HepG2 (cell line): ENCODE data around the gene ZNF134. TPM values are rescaled to one million over a fixed set of nuclear protein-coding genes. Genes with fewer than 3 reads are reported as not detected.

Experiments
- ATAC-seq: fragments of 200-7000 bp; cut with Tn5 transposase; 3 replicates; pipeline ENCODE4 v1.9.1; 2020; ENCODE audit warnings: mild to moderate bottlenecking, moderate library complexity
- BruUV-seq: library from RNA; stranded (reverse); fragments of 400-500 nt; replicated peaks from 2 replicates; lab custom pipeline; 2021; lab: Mats Ljungman, UMichigan
- CTCF ChIA-PET: fragments of 300-600 bp; formaldehyde crosslinking; extraction: SDS; loops from one replicate; lab custom pipeline; 2021; ENCODE audit warnings: low total read pairs, inconsistent platforms, low intra/inter-chr PET ratio; lab: Yijun Ruan, JAX
- POLR2A ChIA-PET: fragments of 350-600 bp; sonication (Branson Sonifier 250); formaldehyde crosslinking; loops from one replicate; lab custom pipeline; 2020; ENCODE audit warnings: antibody characterized with exemption, inconsistent platforms; lab: Yijun Ruan, JAX
- DNase-seq: peaks from one replicate; pipeline ENCODE4 v3.0.0-alpha.2; 2015; ENCODE audit warnings: low spot score
- FAIRE-seq: peaks from 3 replicates; lab custom pipeline; 2011; peaks lifted over from hg19 to GRCh38; lab: Jason Lieb, UNC
- H2AFZ ChIP-seq: one replicate; pipeline ENCODE4 v1.6.1; 2011; ENCODE audit warnings: low read length, inconsistent platforms
- H3K27ac ChIP-seq: fragments of 300-600 bp; 3 replicates; pipeline ENCODE4 v1.8.0; 2011; ENCODE audit warnings: mixed run types, mild to moderate bottlenecking, mixed read lengths, low read length, inconsistent platforms; ENCODE audit not compliant: insufficient read depth; ENCODE audit errors: extremely low read length
- H3K27me3 ChIP-seq, 2 experiments: fragments of 200-600 bp in 1 of 2; 2 replicates in 1 of 2; 3 replicates in 1 of 2; pipeline versions ENCODE4 v1.6.0 to v1.8.0; 2011; ENCODE audit warnings: low read length in 2 of 2, mild to moderate bottlenecking in 2 of 2, moderate library complexity in 2 of 2, inconsistent platforms in 1 of 2; ENCODE audit not compliant: insufficient read depth in 2 of 2, control insufficient read depth in 1 of 2
- H3K36me3 ChIP-seq, 2 experiments: fragments of 200-600 bp in 1 of 2; replicated peaks in 1 of 2; 2 replicates in 1 of 2; 3 replicates in 1 of 2; pipeline versions ENCODE4 v1.5.1 to v1.8.0; 2011; ENCODE audit warnings: low read length in 2 of 2, inconsistent platforms in 1 of 2; ENCODE audit not compliant: insufficient read depth in 2 of 2, control insufficient read depth in 1 of 2
- H3K4me1 ChIP-seq: 2 replicates; pipeline ENCODE4 v1.5.1; 2012; ENCODE audit warnings: low read length, inconsistent platforms; ENCODE audit not compliant: insufficient read depth
- H3K4me2 ChIP-seq: 2 replicates; pipeline ENCODE4 v1.6.0; 2011; ENCODE audit warnings: low read depth, low read length, inconsistent platforms
- H3K4me3 ChIP-seq, 3 experiments: fragments of 200-600 bp in 1 of 3; sonication (generic), shearing (Covaris generic) in 1 of 3; replicated peaks in 1 of 3; 2 replicates each; pipeline ENCODE4 v1.5.1; 2011 to 2016; ENCODE audit warnings: low read length in 3 of 3, inconsistent platforms in 2 of 3, low read depth in 2 of 3, mild to moderate bottlenecking in 2 of 3, control low read depth in 1 of 3, mixed read lengths in 1 of 3; ENCODE audit not compliant: insufficient read depth in 1 of 3
- H3K79me2 ChIP-seq: one replicate; pipeline ENCODE4 v1.6.1; 2011; ENCODE audit warnings: low read length, inconsistent platforms; ENCODE audit not compliant: insufficient read depth
- H3K9ac ChIP-seq: 2 replicates; pipeline ENCODE4 v1.6.0; 2011; ENCODE audit warnings: mild to moderate bottlenecking, low read depth, low read length, inconsistent platforms; ENCODE audit not compliant: insufficient read depth
- H3K9me3 ChIP-seq: 2 replicates; pipeline ENCODE4 v1.5.1; 2012; ENCODE audit warnings: mild to moderate bottlenecking, low read length
- H4K20me1 ChIP-seq: 2 replicates; pipeline ENCODE4 v1.6.0; 2011; ENCODE audit warnings: inconsistent platforms, mild to moderate bottlenecking, low read length, moderate library complexity; ENCODE audit not compliant: insufficient read depth
- BCL6 ChIP-seq: IDR thresholded peaks from 2 replicates; pipeline ENCODE4 v1.6.1; 2016; ENCODE audit warnings: missing genetic modification reagents, missing compliant biosample characterization
- CREM ChIP-seq, 2 experiments: sonication (generic) in 1 of 2; formaldehyde crosslinking in 1 of 2; IDR thresholded peaks; 2 replicates each; pipeline versions ENCODE4 v1.4.0 to v1.6.1; 2016 to 2020; ENCODE audit warnings: antibody characterized with exemption in 1 of 2, mild to moderate bottlenecking in 1 of 2, missing genetic modification reagents in 1 of 2
- FOXA3 ChIP-seq: IDR thresholded peaks from 2 replicates; pipeline ENCODE4 v1.6.1; 2016; ENCODE audit warnings: missing genetic modification reagents, missing compliant biosample characterization
- GZF1 ChIP-seq: sonication (generic); formaldehyde crosslinking; IDR thresholded peaks from 2 replicates; pipeline ENCODE4 v1.5.1; 2020; ENCODE audit warnings: mild to moderate bottlenecking, missing genetic modification reagents
- IRX3 ChIP-seq: sonication (generic); formaldehyde crosslinking; IDR thresholded peaks from 2 replicates; pipeline ENCODE4 v1.8.1; 2023; ENCODE audit warnings: mild to moderate bottlenecking, low read depth, missing genetic modification reagents, borderline replicate concordance
- KAT8 ChIP-seq: IDR thresholded peaks from 2 replicates; pipeline ENCODE4 v1.6.1; 2016; ENCODE audit warnings: missing genetic modification reagents, missing compliant biosample characterization
- MYC ChIP-seq: sonication (generic); formaldehyde crosslinking; IDR thresholded peaks from 2 replicates; pipeline ENCODE4 v1.9.0; 2021; ENCODE audit warnings: missing genetic modification reagents, borderline replicate concordance
- POLR2AphosphoS5 ChIP-seq: IDR thresholded peaks from 2 replicates; pipeline ENCODE4 v1.6.1; 2012; ENCODE audit warnings: low read depth, low read length
- SALL2 ChIP-seq: sonication (generic); formaldehyde crosslinking; IDR thresholded peaks from 2 replicates; pipeline ENCODE4 v1.8.1; 2023; ENCODE audit warnings: mild to moderate bottlenecking, missing genetic modification reagents, inconsistent platforms
- THAP11 ChIP-seq: IDR thresholded peaks from 2 replicates; pipeline ENCODE4 v1.6.1; 2016; ENCODE audit warnings: missing biosample characterization, missing genetic modification reagents
- YY1 ChIP-seq: IDR thresholded peaks from 2 replicates; pipeline ENCODE4 v1.6.1; 2011; ENCODE audit warnings: low read length, low read depth, moderate library complexity, mild to moderate bottlenecking; ENCODE audit not compliant: insufficient read depth, insufficient replicate concordance
- ZC3H13 ChIP-seq: sonication (generic); formaldehyde crosslinking; IDR thresholded peaks from 2 replicates; pipeline ENCODE4 v1.8.1; 2023; ENCODE audit warnings: mild to moderate bottlenecking, missing genetic modification reagents, moderate library complexity
- ZNF24 ChIP-seq: fragments of 450-650 bp; IDR thresholded peaks from 2 replicates; pipeline ENCODE4 v1.6.1; 2017; ENCODE audit warnings: antibody characterized with exemption, mild to moderate bottlenecking
- ZNF33B ChIP-seq: sonication (generic); formaldehyde crosslinking; IDR thresholded peaks from 2 replicates; pipeline ENCODE4 v1.5.1; 2020; ENCODE audit warnings: mild to moderate bottlenecking, missing genetic modification reagents
- ZNF501 ChIP-seq: sonication (generic); formaldehyde crosslinking; IDR thresholded peaks from 2 replicates; pipeline ENCODE4 v1.5.1; 2020; ENCODE audit warnings: mild to moderate bottlenecking, moderate library complexity, missing genetic modification reagents
- ZNF574 ChIP-seq: sonication (generic); formaldehyde crosslinking; IDR thresholded peaks from 2 replicates; pipeline ENCODE4 v1.4.0; 2020; ENCODE audit warnings: missing genetic modification reagents
- ZNF766 ChIP-seq: sonication (generic); formaldehyde crosslinking; IDR thresholded peaks from 2 replicates; pipeline ENCODE4 v1.5.0; 2020; ENCODE audit warnings: missing genetic modification reagents, borderline replicate concordance
- WGBS: methylation state at CpG from one replicate; pipeline ENCODE4 v1.1.6; 2017; ENCODE audit warnings: low lambda C conversion rate; 5-methylcytosine and 5-hydroxymethylcytosine counted together
- in situ Hi-C: cut with HindIII; loops from 2 replicates; pipeline ENCODE4 v1.10.0; 2017; ENCODE audit warnings: low pct_unique_long_range_greater_than_20kb; ENCODE audit not compliant: extremely low pct_ligation_motif_present
- intact Hi-C: fragments of 100-400 bp; cut with micrococcal nuclease; formaldehyde crosslinking; loops from one replicate; pipeline ENCODE4 v1.10.0; 2022; ENCODE audit not compliant: unreplicated experiment
- polyA plus RNA-seq, 8 experiments: library from polyadenylated mRNA; depleted of rRNA in 3 of 8; stranded (reverse) in 7 of 8; unstranded in 1 of 8; fragments of >200 nt; fragmentation: Illumina TruSeq in 4 of 8; extraction: Trizol in 4 of 8; gene quantifications; 2 replicates each; pipeline versions ENCODE4 v1.2.1 to v1.2.3, GENCODE V29; 2011 to 2016; ENCODE audit warnings: low read depth in 4 of 8, missing spikeins in 1 of 8, mixed read lengths in 1 of 8; ENCODE audit not compliant: insufficient read depth in 1 of 8
- total RNA-seq, 5 experiments: library from RNA; depleted of rRNA; stranded (reverse); fragments of >200 nt; fragmentation: Illumina TruSeq; extraction: Trizol; gene quantifications; 2 replicates each; pipeline ENCODE4 v1.2.3, GENCODE V29; 2016; ENCODE audit warnings: low read depth in 1 of 5
- TF ChIP-seq, protein P1 (sequence below): fragments of 450-650 bp; IDR thresholded peaks from 2 replicates; pipeline ENCODE4 v1.6.1; 2017
- TF ChIP-seq, protein P2 (sequence below): IDR thresholded peaks from 2 replicates; pipeline ENCODE4 v1.6.1; 2012; ENCODE audit warnings: inconsistent platforms

ZNF134 gene
- total and polyA plus RNA-seq, 2 of the 13 experiments (the other 11 are each of a cell fraction or from before 2014, with no cell fraction given) = 6.8 to 17.1 TPM

GRCh38 chr19:57599377-57599760 lies 14.7 kb upstream of the ZNF134 start (continued):
- no peak for TF ChIP-seq BCL6 (CRISPR knock-in tag)
- TF ChIP-seq ZC3H13 (CRISPR knock-in tag) = 0 out of 2 replicates have a peak, but pooled peaks have one; percentile 54
- TF ChIP-seq ZNF24 = no peak

GRCh38 chr19:57599761-57600383 lies 14.2 kb upstream of the ZNF134 start, which contains the start of gene ZNF530:
Gene ZNF530 (plus strand): TSS chr19:57599885. CDS start chr19:57604346, 4,461 bp downstream.
- intact Hi-C loops = loop anchor here (2.0 kb wide), 2 partner anchors 21 to 113 kb away; partner anchors contain the start of genes ZNF416 and ZNF419
- no peaks in the 10 kb centered on the region; a peak in 2 of 5 replicates for H3K36me3 ChIP-seq
- H3K4me1 ChIP-seq = peaks cover 19% of the 10 kb centered on the region
- peak within 1 kb of the TSS; percentile 89 for H3K4me2 ChIP-seq
- POLR2A ChIA-PET = no interaction called here
- no peaks in the 10 kb centered on the region for H4K20me1 ChIP-seq
- H3K27me3 ChIP-seq = no peaks in the 10 kb centered on the region
- peak within 1 kb of the TSS; percentile 58 for H2AFZ ChIP-seq
- peak within 1 kb of the TSS; percentile 62 for H3K9ac ChIP-seq
- WGBS = 4% methylated on average over 5 of the region's 53 CpGs
- no TSS peak for BruUV-seq
- peak within 1 kb of the TSS; percentile 14 for H3K27ac ChIP-seq
- no peaks in the 10 kb centered on the region for H3K9me3 ChIP-seq
- DNase-seq (peak; percentile 91), ATAC-seq (peak; percentile 99), FAIRE-seq (peak; percentile 95)
- H3K79me2 ChIP-seq = peaks cover 6% of the 10 kb centered on the region
- in situ Hi-C loops = no loop called here
- H3K4me3 ChIP-seq = peak within 1 kb of the TSS; percentile 73 to 89 (median 80)
- CTCF ChIA-PET = no interaction called here
- TF ChIP-seq ZNF33B (CRISPR knock-in tag) = peak; percentile 83; the same call in 1 of the 2 replicates
- TF ChIP-seq, protein P1, sequence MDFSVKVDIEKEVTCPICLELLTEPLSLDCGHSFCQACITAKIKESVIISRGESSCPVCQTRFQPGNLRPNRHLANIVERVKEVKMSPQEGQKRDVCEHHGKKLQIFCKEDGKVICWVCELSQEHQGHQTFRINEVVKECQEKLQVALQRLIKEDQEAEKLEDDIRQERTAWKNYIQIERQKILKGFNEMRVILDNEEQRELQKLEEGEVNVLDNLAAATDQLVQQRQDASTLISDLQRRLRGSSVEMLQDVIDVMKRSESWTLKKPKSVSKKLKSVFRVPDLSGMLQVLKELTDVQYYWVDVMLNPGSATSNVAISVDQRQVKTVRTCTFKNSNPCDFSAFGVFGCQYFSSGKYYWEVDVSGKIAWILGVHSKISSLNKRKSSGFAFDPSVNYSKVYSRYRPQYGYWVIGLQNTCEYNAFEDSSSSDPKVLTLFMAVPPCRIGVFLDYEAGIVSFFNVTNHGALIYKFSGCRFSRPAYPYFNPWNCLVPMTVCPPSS = no peak
- 0 out of 2 replicates have a peak, but pooled peaks have one; percentile 70 for TF ChIP-seq IRX3
- peak; percentile 94 for TF ChIP-seq ZNF574 (CRISPR knock-in tag)
- peak; percentile 27; the same call in 1 of the 2 replicates for TF ChIP-seq SALL2 (CRISPR knock-in tag)
- TF ChIP-seq THAP11 = peak; percentile 100
- TF ChIP-seq YY1 = peak; percentile 41
- peak; percentile 71 for TF ChIP-seq ZNF501
- peak; percentile 94 for TF ChIP-seq CREM (IDR thresholded peaks at IDR 0.05)
- TF ChIP-seq CREM (CRISPR knock-in tag; IDR thresholded peaks at IDR 0.05) = no peak
- peak; percentile 30; the same call in 1 of the 2 replicates for TF ChIP-seq FOXA3 (CRISPR knock-in tag)
- TF ChIP-seq POLR2AphosphoS5 = peak; percentile 52; the same call in 1 of the 2 replicates
- TF ChIP-seq KAT8 (CRISPR knock-in tag) = peak; percentile 94
- peak; percentile 41; the same call in 1 of the 2 replicates for TF ChIP-seq MYC
- TF ChIP-seq, protein P2, sequence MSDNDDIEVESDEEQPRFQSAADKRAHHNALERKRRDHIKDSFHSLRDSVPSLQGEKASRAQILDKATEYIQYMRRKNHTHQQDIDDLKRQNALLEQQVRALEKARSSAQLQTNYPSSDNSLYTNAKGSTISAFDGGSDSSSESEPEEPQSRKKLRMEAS = peak; percentile 72
- no peak for TF ChIP-seq GZF1
- TF ChIP-seq ZNF766 (CRISPR knock-in tag) = peak; percentile 50; the same call in 1 of the 2 replicates
